ENCODE data around the gene PRPF8. TPM values are rescaled to one million over a fixed set of nuclear protein-coding genes. Genes with fewer than 3 reads are reported as not detected.
A peak's percentile ranks its signal among the peaks of the same experiment; 100 is the strongest.

Gene PRPF8
- total RNA-seq, 4 donors from 2014 or later = 141 to 187 (median 163) TPM

DNA sequence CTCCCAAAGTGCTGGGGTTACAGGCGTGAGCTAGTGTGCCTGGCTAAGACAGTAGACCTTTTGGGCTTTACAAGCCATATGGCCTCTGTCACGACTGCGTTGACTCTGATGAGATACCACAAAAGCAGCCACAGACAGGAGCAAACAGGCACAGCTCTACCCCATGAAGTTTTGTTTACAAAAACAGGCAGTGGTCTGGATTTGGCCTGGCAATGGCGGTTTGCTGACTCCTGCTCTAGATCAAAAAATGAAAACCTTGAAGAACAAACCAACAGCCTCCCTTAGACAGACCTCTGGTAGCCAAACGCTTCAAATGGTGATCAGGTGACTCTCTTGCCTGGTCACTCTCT lies 76.7 kb downstream of the PRPF8 start:
- WGBS = 90% methylated on average over 5 of the region's 5 CpGs
- Histone ChIP-seq H3K27me3 (no peaks in the 10 kb centered on the region), H3K36me3 (peaks cover 0 to 13% (median 9%) of the 10 kb centered on the region in 4 donors), H3K4me3 (no peak overlapping the region), H3K4me1 (peaks cover 0 to 29% (median 16%) of the 10 kb centered on the region in 4 donors), H3K27ac (replicated peaks in 1 of 4) (peak overlapping the region in 3 of 4 donors; percentile 41 to 65 (median 44)), H3K9me3 (no peaks in the 10 kb centered on the region)
- no peak for DNase-seq (ENCODE audit: extremely low spot score)
- no peak for TF ChIP-seq EP300 (IDR thresholded peaks at IDR 0.05)
- TF ChIP-seq POLR2A (IDR thresholded peaks at IDR 0.05; ENCODE audit: low read depth) = no peak
- TF ChIP-seq POLR2AphosphoS5 (IDR thresholded peaks at IDR 0.05) = no peak
- TF ChIP-seq, protein P1, sequence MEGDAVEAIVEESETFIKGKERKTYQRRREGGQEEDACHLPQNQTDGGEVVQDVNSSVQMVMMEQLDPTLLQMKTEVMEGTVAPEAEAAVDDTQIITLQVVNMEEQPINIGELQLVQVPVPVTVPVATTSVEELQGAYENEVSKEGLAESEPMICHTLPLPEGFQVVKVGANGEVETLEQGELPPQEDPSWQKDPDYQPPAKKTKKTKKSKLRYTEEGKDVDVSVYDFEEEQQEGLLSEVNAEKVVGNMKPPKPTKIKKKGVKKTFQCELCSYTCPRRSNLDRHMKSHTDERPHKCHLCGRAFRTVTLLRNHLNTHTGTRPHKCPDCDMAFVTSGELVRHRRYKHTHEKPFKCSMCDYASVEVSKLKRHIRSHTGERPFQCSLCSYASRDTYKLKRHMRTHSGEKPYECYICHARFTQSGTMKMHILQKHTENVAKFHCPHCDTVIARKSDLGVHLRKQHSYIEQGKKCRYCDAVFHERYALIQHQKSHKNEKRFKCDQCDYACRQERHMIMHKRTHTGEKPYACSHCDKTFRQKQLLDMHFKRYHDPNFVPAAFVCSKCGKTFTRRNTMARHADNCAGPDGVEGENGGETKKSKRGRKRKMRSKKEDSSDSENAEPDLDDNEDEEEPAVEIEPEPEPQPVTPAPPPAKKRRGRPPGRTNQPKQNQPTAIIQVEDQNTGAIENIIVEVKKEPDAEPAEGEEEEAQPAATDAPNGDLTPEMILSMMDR (IDR thresholded peaks at IDR 0.05) = no peak
- intact Hi-C loops (cut with DNase I) = no loop called here

DNA sequence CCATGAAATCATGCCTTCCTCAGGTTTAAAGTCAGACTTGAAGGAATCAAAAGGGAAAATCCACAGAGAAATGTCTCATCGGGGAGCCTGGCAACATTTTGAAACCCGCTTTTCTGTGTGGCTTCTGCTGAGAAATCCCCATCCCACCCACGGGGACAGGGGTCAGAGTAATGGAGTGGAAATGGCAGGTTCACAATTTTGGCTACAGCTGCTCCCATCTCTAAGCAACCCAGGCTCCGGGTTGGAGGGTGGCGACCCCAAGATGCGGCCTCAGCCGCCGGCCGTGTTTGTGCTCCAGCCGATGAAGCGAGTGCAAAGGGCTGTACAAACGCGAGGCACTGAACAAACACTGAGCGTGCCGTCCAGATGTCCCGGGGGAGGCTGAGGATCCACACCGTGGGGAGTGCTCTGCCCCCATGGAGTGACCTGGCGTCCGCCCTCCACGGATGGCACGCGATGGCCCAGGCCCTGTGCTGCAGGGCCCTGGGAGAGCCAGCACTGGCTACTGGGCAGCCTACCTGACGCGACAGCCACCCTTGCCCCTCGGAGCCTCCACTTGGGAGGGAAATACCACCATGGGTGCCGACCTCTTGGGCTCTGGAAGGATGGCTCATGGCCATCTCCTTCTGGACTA lies 78.2 kb downstream of the PRPF8 start:
- Histone ChIP-seq H3K36me3 (peaks cover 0 to 5% (median under 1%) of the 10 kb centered on the region in 4 donors), H3K9me3 (no peaks in the 10 kb centered on the region), H3K27me3 (no peaks in the 10 kb centered on the region), H3K4me3 (no peak overlapping the region), H3K27ac (replicated peaks in 1 of 4) (peak overlapping the region; percentile 12 to 65 (median 48)), H3K4me1 (peaks cover 0 to 23% (median 16%) of the 10 kb centered on the region in 4 donors)
- intact Hi-C loops (cut with DNase I) = no loop called here
- TF ChIP-seq POLR2AphosphoS5 (IDR thresholded peaks at IDR 0.05) (no peak), POLR2A (IDR thresholded peaks at IDR 0.05; ENCODE audit: low read depth) (no peak), EP300 (IDR thresholded peaks at IDR 0.05) (no peak)
- TF ChIP-seq, protein P1 (IDR thresholded peaks at IDR 0.05) = no peak
- no peak for DNase-seq (ENCODE audit: extremely low spot score)
- 75% methylated on average over 8 of the region's 26 CpGs for WGBS

DNA sequence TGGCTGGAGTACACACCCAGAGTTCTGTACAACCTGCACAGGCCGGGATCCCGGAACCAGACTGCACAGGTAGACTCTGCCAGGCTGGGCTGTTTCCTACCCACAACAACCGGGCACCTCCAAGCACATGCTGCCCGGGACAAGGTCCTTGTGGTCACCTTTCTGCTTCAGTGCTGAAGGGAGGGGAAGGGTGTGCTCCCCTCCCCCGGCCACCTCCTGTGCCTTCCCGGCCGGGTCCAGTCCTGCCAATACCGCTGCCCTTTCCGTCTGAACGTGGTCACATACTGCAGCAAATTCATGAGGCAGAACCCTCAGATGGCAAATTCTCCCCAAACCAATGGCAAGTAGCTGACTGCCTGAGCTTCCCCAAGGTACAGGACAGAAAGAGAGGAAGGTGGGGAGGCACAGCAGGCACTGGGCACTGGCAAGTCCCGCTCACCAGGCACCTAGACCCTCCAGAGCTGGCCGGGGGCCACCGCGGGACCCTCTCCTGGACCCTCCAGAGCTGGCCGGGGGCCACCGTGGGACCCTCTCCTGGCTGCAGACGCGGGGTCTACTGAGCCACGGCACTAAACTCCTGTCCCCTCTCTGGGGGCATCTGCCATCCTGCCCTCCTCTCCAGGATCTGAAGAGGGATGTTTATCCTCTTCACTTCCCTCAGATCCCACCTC lies 78.9 kb downstream of the PRPF8 start:
- intact Hi-C loops (cut with DNase I) = no loop called here

DNA sequence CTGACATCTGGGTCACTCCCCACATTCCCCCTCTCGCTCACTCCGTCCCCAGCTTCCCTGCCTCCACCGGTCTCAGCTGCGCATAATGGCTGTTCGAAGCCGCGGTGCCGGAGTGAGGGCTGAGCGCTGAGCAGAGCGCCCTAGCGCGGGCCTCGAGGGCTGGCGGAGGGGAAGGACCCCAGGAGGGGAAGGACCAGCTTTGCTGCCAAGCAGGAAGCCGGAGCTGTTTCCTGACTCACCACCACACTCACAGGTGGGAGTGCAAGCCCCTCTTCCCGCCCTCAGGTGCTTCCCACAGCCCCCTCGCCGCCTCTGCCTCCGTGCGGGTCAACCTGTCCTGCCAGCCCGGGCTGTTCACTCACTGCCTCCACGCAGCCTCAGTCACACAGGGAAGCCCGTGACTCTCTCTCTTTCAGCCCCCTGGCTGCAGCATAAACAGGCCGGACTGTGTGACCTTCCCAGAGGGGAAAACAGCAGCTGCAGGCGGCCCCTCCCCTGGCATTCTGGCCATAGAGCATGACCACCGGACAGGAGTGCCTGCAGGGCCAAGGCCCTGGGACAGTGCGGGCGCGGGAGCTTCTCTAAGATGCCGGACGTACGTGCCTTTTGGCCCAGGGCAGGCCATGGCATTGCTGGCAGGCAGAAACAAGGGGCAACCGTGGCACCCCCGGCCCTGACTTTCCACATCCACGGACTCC lies 79.7 kb downstream of the PRPF8 start:
- peaks cover 0 to 6% (median 2%) of the 10 kb centered on the region in 4 donors for H3K36me3 ChIP-seq
- no peak for DNase-seq (ENCODE audit: extremely low spot score)
- 75% methylated on average over 10 of the region's 35 CpGs for WGBS
- no peaks in the 10 kb centered on the region for H3K9me3 ChIP-seq
- no peak overlapping the region for H3K4me3 ChIP-seq
- H3K27ac ChIP-seq (replicated peaks in 1 of 4) = no peak overlapping the region
- intact Hi-C loops (cut with DNase I) = no loop called here
- no peak for TF ChIP-seq EP300 (IDR thresholded peaks at IDR 0.05)
- no peak for TF ChIP-seq POLR2AphosphoS5 (IDR thresholded peaks at IDR 0.05)
- TF ChIP-seq, protein P1 (IDR thresholded peaks at IDR 0.05) = no peak
- H3K4me1 ChIP-seq = peaks cover 0 to 23% (median 16%) of the 10 kb centered on the region in 4 donors
- H3K27me3 ChIP-seq = no peaks in the 10 kb centered on the region

More for the DNA sequence above, 78.9 kb downstream of the PRPF8 start:
- no peak for DNase-seq (ENCODE audit: extremely low spot score)
- no peaks in the 10 kb centered on the region for H3K9me3 ChIP-seq
- peaks cover 0 to 6% (median 2%) of the 10 kb centered on the region in 4 donors for H3K36me3 ChIP-seq
- H3K4me1 ChIP-seq = peaks cover 0 to 23% (median 16%) of the 10 kb centered on the region in 4 donors
- H3K27me3 ChIP-seq = no peaks in the 10 kb centered on the region
- WGBS = 89% methylated on average over 16 of the region's 19 CpGs
- H3K27ac ChIP-seq (replicated peaks in 1 of 4) = no peak overlapping the region
- no peak overlapping the region for H3K4me3 ChIP-seq
- no peak for TF ChIP-seq EP300 (IDR thresholded peaks at IDR 0.05)
- TF ChIP-seq, protein P1 (IDR thresholded peaks at IDR 0.05) = no peak

All from esophagus muscularis mucosa (tissue), 4 donors.